Ovary (tissue), 9 donors: ENCODE results near the gene ZNF385C. TPM values are rescaled to one million over a fixed set of nuclear protein-coding genes. Genes with fewer than 3 reads are reported as not detected.

ENCODE experiments used
- DNase-seq, 5 donors: peaks; one replicate each; pipeline ENCODE4 v3.0.0-alpha.2; 2019 to 2020
- H3K27ac ChIP-seq, 2 donors: fragments of 200-600 bp; one replicate each; pipeline versions ENCODE4 v1.5.1 to v1.8.0; 2019 to 2022
- H3K27me3 ChIP-seq: fragments of 200-600 bp; one replicate; pipeline ENCODE4 v1.8.0; 2022
- H3K36me3 ChIP-seq: fragments of 200-600 bp; sonication (generic); one replicate; pipeline ENCODE4 v1.5.1; 2019
- H3K4me1 ChIP-seq: one replicate; pipeline ENCODE4 v1.8.1; 2013; ENCODE audit warnings: mild to moderate bottlenecking, moderate library complexity; ENCODE audit not compliant: insufficient read depth
- H3K4me3 ChIP-seq: fragments of 200-600 bp; sonication (generic); one replicate; pipeline ENCODE4 v1.5.1; 2017
- H3K9me3 ChIP-seq, 2 donors: fragments of 200-600 bp in 1 of 2; sonication (generic) in 1 of 2; one replicate each; pipeline versions ENCODE4 v1.5.1 to v1.8.1; 2013 to 2019; ENCODE audit warnings: mild to moderate bottlenecking in 1 of 2, moderate library complexity in 1 of 2
- EP300 ChIP-seq: sonication (generic); formaldehyde crosslinking; IDR thresholded peaks from one replicate; pipeline ENCODE4 v1.6.1; 2017; ENCODE audit warnings: antibody characterized with exemption
- POLR2A ChIP-seq: fragments of 450-650 bp; IDR thresholded peaks from one replicate; pipeline ENCODE4 v1.6.1; 2017; ENCODE audit warnings: antibody characterized with exemption, mild to moderate bottlenecking, moderate library complexity
- WGBS, 3 donors: extraction: QIAGEN DNeasy Blood & Tissue Kit in 1 of 3; methylation state at CpG; one replicate each; pipeline versions ENCODE4 v1.1.5 to v1.1.7; 2013 to 2017; 5-methylcytosine and 5-hydroxymethylcytosine counted together
- intact Hi-C, 4 donors: fragments of 100-400 bp; cut with DNase I; formaldehyde crosslinking; loops; one replicate each; pipeline versions ENCODE4 v1.11.0 to v1.15.1; 2022 to 2023
- polyA plus RNA-seq, 2 donors: library from polyadenylated mRNA; stranded (reverse); fragments of 200-250 nt in 1 of 2; fragments of 350-450 nt in 1 of 2; fragmentation: Illumina TruSeq in 1 of 2; extraction: RNeasy Lipid Tissue Mini Kit (QIAGEN cat#74804) in 1 of 2; gene quantifications; one replicate each; pipeline ENCODE4 v1.2.3, GENCODE V29; 2013 to 2014
- total RNA-seq, 7 donors: library from RNA; depleted of rRNA in 2 of 7; stranded (reverse); fragments of >200 nt in 2 of 7; fragmentation: NEBNext Ultra II Directional in 3 of 7; extraction: Animal tissue kit (Norgen Biotek cat#: 25700) in 3 of 7; gene quantifications; one replicate each; pipeline versions ENCODE4 v1.1.0 to v1.2.4, GENCODE V29; 2016 to 2023
- TF ChIP-seq, protein P1 (sequence below), 3 donors: fragments of 450-650 bp in 2 of 3; fragments of 200-600 bp in 1 of 3; IDR thresholded peaks; one replicate each; pipeline versions ENCODE4 v1.5.1 to v1.8.0; 2016 to 2022; ENCODE audit warnings: antibody characterized with exemption in 3 of 3, mild to moderate bottlenecking in 1 of 3
- donor health status: DM: no; HTN: no; CAD: no; lungs with moderate emphysema.
- donor health status: DM: no; HTN: no; CAD: no.
- donor health status: Bipolar disorder and iron deficiency.
- donor health status: DM: yes; HTN: yes; CAD: no.
- donor health status: DM: no; HTN: no; CAD: no.
- donor health status: DM: yes; HTN: yes; CAD: no.

The ZNF385C gene
- total and polyA plus RNA-seq, 9 donors, result 0.36 to 3.0 (median 1.7) TPM

DNA sequence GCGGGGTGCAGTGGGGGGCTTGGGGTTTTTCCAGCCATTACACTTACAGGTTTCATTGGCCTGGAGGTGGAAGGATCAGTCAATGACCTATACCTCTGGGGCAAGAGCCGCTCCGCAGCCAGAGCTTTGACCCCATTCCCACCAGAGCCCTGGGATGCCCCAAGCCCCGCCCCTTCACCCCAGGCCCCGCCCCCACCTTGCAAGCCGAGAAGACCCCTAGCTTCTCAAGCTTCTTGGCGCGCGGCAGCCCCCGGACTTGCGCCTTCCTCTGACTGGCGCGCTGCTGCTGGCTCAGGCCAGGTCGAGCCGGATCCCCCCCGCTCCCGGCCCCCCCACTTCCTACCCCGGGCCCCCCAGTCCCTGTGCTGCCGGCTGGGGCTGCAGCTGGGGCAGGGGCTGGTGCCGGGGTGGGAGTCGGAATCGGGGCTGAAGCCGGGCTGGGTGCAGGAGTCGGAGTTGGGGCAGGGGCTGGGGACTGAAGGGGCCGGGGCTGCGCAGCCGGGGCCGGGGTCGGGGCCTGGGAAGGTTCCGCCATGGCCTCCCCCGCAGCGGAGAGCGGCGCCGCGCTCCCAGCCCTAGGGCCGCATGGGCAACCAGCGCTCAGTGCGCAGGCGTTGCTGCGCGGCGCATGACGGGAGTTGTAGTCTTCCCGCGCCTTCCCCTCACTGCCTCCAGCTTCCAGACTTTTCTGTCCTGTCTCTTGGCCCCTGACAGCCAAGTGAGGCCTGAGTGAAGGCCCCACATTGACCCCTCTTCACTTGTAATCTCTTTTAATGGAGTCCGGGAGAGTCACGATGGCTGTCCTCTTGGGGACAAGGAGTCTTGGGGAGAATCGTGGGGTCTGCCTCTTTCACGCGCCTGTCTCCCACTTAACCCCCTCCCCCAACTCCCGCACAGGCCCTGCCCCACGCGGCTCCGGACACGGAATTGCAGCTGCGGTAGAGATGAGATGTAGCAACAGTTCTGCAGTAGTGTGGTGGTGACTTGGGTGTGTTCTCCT lies 22.8 kb upstream of the ZNF385C start, which contains the start of gene KAT2A:
TSS of gene KAT2A (minus strand) at position 598 of the 1,000 bp plus-strand sequence. CDS start at position 535, 63 bp downstream.
- DNase-seq, result peak; percentile 78 to 91 (median 84)
- intact Hi-C loops, result no loop called here
- H3K9me3 ChIP-seq, result no peaks in the 10 kb centered on the region

DNA sequence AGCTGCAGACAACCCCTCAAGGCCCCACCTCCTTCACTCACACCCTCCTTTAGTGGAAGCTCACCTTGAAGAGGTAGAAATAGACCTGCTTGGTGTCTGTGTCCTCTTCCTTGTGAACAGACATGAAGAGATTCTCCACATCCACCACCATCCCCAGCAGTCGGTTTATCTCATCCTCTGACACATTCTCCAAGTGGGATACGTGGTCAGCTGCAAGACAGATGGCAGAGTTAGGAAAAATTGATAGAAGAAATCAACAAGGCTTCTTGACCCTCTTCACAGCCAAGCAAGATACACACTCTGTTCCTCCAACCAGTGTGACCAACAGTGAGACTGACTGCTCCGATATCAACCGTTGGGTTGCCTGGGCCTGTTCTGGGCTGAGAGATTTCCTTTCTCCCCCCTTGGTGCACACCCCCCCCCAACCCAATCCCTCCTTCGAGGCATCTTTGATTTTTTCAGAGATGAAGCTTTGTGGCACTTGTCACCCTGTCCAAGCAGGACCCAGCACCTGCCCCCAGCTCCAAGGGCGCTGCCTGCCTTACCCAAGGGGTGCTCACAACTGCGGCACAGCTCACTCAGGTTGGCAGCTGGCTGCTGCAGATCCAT lies 22.0 kb upstream of the ZNF385C start:
- H3K4me1 ChIP-seq, result peaks cover 5% of the 10 kb centered on the region
- no peak for TF ChIP-seq EP300
- TF ChIP-seq POLR2A, result no peak
- TF ChIP-seq, protein P1, sequence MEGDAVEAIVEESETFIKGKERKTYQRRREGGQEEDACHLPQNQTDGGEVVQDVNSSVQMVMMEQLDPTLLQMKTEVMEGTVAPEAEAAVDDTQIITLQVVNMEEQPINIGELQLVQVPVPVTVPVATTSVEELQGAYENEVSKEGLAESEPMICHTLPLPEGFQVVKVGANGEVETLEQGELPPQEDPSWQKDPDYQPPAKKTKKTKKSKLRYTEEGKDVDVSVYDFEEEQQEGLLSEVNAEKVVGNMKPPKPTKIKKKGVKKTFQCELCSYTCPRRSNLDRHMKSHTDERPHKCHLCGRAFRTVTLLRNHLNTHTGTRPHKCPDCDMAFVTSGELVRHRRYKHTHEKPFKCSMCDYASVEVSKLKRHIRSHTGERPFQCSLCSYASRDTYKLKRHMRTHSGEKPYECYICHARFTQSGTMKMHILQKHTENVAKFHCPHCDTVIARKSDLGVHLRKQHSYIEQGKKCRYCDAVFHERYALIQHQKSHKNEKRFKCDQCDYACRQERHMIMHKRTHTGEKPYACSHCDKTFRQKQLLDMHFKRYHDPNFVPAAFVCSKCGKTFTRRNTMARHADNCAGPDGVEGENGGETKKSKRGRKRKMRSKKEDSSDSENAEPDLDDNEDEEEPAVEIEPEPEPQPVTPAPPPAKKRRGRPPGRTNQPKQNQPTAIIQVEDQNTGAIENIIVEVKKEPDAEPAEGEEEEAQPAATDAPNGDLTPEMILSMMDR (IDR thresholded peaks at IDR 0.05), result no peak
- no peaks in the 10 kb centered on the region for H3K36me3 ChIP-seq
- no peak for DNase-seq
- H3K27ac ChIP-seq, result no peak overlapping the region
- no peaks in the 10 kb centered on the region for H3K9me3 ChIP-seq
- intact Hi-C loops, result no loop called here
- H3K4me3 ChIP-seq, result peak overlapping the region; percentile 68
- WGBS, 3 donors, result 24 to 34% (median 27%) methylated on average over 7 of the region's 7 CpGs
- H3K27me3 ChIP-seq, result no peaks in the 10 kb centered on the region

More for the DNA sequence above, 22.8 kb upstream of the ZNF385C start, which contains the start of gene KAT2A:
- 4 to 7% (median 5%) methylated on average over 40 to 57 of the region's 57 CpGs for WGBS, 3 donors
- no peak for TF ChIP-seq EP300
- TF ChIP-seq, protein P1 (IDR thresholded peaks at IDR 0.05), result no peak
- no peak for TF ChIP-seq POLR2A
- no peak within 1 kb of the TSS for H3K27ac ChIP-seq
- H3K4me3 ChIP-seq, result peak within 1 kb of the TSS; percentile 68
- H3K36me3 ChIP-seq, result no peaks in the 10 kb centered on the region
- H3K4me1 ChIP-seq, result peaks cover 5% of the 10 kb centered on the region
- H3K27me3 ChIP-seq, result no peaks in the 10 kb centered on the region

DNA sequence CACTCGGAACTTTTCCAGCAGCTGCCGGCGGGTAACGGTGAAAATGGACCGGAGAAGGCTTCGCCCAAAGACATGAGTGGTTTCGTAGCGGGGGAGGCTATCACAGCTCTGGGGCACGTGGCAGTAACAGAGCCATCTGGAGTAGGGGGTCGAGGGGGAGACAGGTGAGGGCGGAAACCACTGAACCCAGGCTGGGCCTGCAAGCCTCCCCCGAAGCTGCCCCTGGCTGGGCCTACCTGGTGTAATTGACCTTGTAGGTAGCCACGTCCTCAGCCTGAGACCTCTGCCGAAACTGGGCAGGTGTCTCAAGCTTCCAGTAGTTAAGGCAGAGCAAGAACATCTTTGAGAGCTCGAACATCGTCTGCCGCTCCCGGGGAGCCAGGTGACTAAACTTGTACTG lies 21.0 kb upstream of the ZNF385C start:
- H3K4me1 ChIP-seq, result peaks cover 5% of the 10 kb centered on the region
- 86 to 88% (median 88%) methylated on average over 18 of the region's 18 CpGs for WGBS, 3 donors
- intact Hi-C loops, result loop anchor here (5.0 to 10.0 kb wide), 6 partner anchors 52 to 157 kb away; partner anchors contain the start of genes CNP (in 1 of the 4) and NKIRAS2 (in 1 of the 4)

DNA sequence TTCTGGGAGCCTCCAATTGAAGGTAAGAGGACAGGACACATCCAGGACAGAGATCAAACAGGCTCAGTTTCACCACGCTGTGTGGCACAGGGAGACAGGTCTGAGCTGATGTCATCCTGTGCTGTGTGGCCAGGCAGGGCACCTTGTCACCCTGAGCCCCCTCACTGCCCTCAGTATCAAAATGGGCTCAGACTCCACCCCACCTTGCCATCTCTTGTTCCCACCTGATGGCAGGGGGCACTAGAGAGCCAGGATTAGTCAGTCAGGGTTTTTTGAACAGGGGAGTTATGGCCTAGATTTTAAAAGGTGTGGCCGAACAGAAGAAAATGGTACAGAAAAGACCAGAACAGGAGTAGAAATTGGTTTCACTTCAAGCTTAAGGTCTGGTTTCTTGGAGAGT lies 20.3 kb upstream of the ZNF385C start:
- no peak for DNase-seq
- no peak overlapping the region for H3K4me3 ChIP-seq
- 84 to 90% (median 85%) methylated on average over 2 of the region's 2 CpGs for WGBS, 3 donors
- H3K36me3 ChIP-seq, result no peaks in the 10 kb centered on the region
- no peaks in the 10 kb centered on the region for H3K9me3 ChIP-seq
- H3K4me1 ChIP-seq, result peaks cover 5% of the 10 kb centered on the region
- TF ChIP-seq EP300 (no peak), POLR2A (no peak)
- TF ChIP-seq, protein P1 (IDR thresholded peaks at IDR 0.05), result no peak
- H3K27ac ChIP-seq, result no peak overlapping the region
- intact Hi-C loops, result loop anchor here (5.0 to 10.0 kb wide), 6 partner anchors 51 to 156 kb away; partner anchors contain the start of genes CNP (in 1 of the 4) and NKIRAS2 (in 1 of the 4)
- no peaks in the 10 kb centered on the region for H3K27me3 ChIP-seq

More for the DNA sequence above, 21.0 kb upstream of the ZNF385C start:
- no peak for DNase-seq
- TF ChIP-seq POLR2A (no peak), EP300 (no peak)
- TF ChIP-seq, protein P1 (IDR thresholded peaks at IDR 0.05), result no peak
- no peaks in the 10 kb centered on the region for H3K9me3 ChIP-seq
- no peak overlapping the region for H3K4me3 ChIP-seq
- no peak overlapping the region for H3K27ac ChIP-seq
- H3K36me3 ChIP-seq, result no peaks in the 10 kb centered on the region
- no peaks in the 10 kb centered on the region for H3K27me3 ChIP-seq
